Stimulated activated CD4-positive, alpha-beta T cell treated with anti-CD3 and anti-CD28 coated beads, Interleukin-2, amount 100 ng/mL, for 24 hours (primary cell): ENCODE results near the gene TENM3.

ENCODE experiments used
- DNase-seq, 2 donors: peaks; one replicate each; pipeline ENCODE4 v3.0.0-alpha.2; 2020

The TENM3 gene

GRCh38 chr4:182700362-182701160 lies 457.4 kb downstream of the TENM3 start:
- DNase-seq, result no peak

- DNase-seq, result no peak
Measured at GRCh38 chr4:182704077-182704476, 460.9 kb downstream of the TENM3 start.

- DNase-seq, result no peak
Measured at GRCh38 chr4:182704948-182705347, 461.7 kb downstream of the TENM3 start.

DNA sequence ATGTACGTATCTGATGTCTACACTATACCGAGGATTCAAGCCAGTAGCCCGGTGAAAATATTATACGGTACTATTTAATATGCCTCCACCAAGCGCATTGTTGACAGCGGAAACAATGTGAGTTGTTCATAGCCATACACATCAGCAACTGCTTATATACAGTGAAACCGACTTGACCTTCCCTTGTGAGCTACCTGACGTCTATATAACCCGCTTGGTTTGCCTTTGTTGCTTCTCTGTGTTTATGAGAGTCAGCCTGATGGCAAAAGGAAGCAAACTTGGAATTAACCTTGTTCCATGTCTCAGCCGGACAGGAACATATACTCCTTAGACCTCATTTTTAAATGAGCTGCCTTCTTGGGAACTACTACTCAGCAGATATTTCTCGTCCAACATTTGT lies 462.2 kb downstream of the TENM3 start:
- DNase-seq, result no peak

DNA sequence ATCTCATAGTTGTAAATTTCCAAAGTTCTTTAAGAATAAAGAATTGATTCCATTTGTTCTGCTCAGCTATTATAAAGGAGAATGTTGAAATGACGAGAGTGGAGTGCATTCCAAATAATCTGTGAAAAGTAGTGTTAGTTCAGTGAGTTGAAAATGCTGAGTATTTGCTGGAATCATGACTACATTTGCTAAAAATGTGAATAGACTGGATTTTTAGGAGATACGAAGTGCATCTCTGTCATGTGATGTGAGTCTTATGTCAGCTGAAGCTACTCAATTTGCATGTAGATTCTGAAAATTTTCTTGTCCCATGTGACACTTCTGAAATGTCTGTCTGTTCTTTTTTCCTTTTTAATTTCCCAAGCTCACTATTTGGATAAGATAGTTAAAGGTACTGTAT lies 468.0 kb downstream of the TENM3 start:
- no peak for DNase-seq

GRCh38 chr4:182715548-182715947 lies 472.3 kb downstream of the TENM3 start:
- DNase-seq, result no peak

DNA sequence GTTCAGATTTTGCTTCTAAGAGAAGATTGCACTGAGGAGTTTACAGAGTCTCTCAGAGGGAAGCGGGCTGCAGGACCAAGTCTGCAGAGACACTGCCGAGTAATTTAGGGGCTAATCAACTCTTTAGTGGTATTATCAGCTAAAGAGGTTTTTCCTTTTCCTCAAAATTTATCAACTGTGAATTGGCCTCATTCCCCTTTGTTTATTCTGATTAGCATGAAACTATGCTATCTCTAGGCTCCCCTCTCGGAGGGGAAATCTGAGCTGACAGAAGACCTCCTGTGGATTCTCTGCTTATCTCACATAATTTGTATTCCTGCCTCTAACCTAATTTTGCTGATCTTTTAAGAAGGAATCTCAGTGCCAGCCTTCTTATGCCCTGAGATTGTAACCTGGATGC lies 473.0 kb downstream of the TENM3 start:
- DNase-seq, result no peak

- no peak for DNase-seq
Measured at GRCh38 chr4:182717788-182718583, 474.8 kb downstream of the TENM3 start.

DNA sequence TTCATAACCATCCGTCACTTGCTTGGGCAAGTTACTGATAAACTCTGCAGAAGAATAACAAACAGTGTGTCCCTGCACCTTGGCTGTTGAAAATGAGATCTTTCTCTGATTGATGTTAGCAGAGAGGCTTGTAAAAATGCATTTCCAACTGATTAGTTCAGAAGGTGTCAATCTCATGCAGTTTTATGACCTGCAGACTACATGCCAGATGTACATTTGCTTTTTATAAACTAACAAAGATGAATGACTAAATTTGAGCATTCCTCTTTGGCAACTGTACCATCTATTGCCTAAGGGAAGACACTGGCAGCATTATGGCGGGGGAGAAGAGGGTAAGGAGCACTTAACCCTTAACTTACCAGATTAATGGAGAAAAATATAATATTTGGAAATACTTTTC lies 481.2 kb downstream of the TENM3 start:
- no peak for DNase-seq

DNA sequence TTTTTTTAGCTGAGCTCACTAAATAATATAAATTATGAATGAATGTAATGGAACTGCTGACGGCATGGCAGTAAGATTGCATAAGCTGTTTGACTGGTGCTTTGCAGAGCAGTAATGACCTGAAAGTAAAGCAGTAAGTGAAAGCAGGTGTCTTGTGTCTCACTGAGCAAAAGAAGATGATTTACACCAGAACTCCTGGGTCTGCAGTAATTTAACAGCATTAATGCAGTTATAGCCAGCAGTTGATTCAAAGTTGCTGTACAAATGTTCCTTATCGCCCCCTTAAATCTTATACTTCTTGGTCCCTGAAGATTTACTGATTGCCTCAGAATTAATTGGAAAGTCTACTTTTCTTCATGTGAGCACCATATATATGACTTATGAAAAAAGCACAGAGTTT lies 486.3 kb downstream of the TENM3 start:
- DNase-seq, result no peak

GRCh38 chr4:182730791-182731190 lies 487.6 kb downstream of the TENM3 start:
- no peak for DNase-seq

- DNase-seq, result no peak
Measured at GRCh38 chr4:182736207-182736606, 493.0 kb downstream of the TENM3 start.

- DNase-seq, result no peak
Measured at GRCh38 chr4:182738283-182739047, 495.3 kb downstream of the TENM3 start.

GRCh38 chr4:182740256-182740655 lies 497.1 kb downstream of the TENM3 start:
- no peak for DNase-seq

DNA sequence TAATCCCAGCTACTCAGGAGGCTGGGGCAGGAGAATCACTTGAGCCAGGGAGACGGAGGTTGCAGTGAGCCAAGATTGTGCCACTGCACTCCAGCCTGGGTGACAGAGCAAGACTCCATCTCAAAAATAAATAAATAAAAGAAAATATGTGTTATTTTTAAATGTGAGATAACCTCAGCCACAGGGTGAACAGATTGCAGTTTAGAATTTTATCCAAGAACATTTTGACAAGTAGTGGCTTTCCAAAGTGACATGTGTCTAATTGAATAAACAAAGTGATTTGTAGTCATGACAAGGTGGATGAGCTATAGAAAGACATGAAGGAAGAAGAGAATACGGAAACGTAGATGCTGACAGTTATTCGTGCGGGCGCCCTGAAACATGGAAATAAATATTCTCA lies 497.9 kb downstream of the TENM3 start:
- DNase-seq, result no peak

DNA sequence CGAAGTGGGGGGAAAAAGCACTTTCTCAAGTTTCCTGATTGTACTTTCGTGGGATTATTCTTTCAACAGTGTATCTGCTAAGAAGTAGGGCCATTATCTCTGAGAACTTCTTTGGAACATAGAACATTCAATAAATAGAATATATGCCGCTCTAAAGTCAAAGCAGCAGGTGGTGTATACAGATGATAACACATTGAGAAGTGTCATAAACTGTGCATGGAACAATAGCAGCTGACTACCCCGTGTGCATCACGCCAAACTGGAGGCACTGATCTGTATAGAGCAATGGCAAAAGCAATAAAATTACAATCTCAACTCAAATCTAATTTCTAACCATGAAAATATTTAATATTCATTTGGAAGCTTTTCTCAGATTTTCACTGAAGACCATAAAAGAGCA lies 498.7 kb downstream of the TENM3 start:
- DNase-seq, result no peak

DNA sequence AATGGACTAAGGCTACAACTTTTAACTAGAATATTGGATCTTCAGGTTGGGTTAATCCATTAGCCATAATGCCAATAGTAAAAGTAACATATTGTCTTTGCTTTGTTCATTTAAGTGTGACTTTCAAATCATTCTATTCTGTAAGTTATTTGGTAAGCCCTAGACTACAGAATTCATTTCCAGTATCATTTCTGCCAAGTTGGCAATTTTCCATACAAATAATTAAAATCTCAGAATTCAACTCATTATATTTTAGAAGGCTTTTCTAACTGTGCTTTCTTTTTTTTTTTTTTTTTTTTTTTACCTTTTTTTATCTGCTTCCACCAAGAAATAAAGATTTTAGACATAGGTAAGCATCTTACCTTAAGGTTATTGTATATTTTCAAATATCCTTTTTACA lies 500.6 kb downstream of the TENM3 start:
- DNase-seq, result no peak

GRCh38 chr4:182745237-182745636 lies 502.0 kb downstream of the TENM3 start:
- DNase-seq, result no peak

DNA sequence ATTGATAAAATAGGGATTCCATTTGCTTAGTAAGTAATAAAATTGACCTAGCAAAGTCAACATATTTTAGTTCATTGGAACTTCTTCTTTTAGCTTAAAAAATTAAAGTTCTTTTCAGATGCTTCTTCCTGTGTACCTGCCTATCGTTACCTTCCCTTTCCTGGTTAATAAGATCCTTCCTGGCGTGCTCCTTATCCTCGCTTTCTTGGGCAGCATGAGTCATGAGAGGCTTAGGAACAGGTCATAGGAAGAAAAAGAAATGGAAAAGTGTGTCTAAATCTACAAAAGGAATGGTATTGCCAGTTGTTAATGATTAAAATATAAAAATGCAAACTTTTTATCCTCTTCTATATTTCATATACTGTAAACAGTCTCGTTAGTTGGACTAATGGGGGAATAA lies 503.7 kb downstream of the TENM3 start:
- DNase-seq, result no peak

GRCh38 chr4:182748283-182748682 lies 505.1 kb downstream of the TENM3 start:
- DNase-seq, result no peak

DNA sequence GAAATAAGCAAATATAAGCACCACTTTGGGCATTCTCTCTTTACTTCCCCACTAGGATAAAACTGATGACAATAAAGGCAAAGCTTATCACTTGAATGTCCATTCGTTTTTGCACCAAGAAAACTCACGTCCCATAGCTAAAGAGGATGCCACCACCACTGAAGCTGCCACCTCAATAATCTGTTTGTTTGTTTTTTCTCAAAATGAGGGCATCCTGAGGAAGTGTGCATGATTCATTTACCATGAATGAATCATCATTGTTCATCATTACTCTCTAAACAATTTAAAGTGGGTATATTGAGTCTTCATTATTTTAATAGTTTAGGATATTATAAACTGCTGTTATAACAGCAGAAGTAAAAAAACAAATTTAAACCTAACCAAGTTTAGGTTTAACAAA lies 505.7 kb downstream of the TENM3 start:
- no peak for DNase-seq

- DNase-seq, result no peak
Measured at GRCh38 chr4:182749667-182750167, 506.5 kb downstream of the TENM3 start.

GRCh38 chr4:182752158-182752910 lies 509.1 kb downstream of the TENM3 start:
- DNase-seq, result no peak
